Measurements from ENCODE around the gene CDK5RAP3. TPM values are rescaled to one million over a fixed set of nuclear protein-coding genes. Genes with fewer than 3 reads are reported as not detected.
A peak's percentile ranks its signal among the peaks of the same experiment; 100 is the strongest.

The CDK5RAP3 gene
- polyA plus RNA-seq, 1 of the 3 experiments (the other 2 are of a cell fraction): 208 TPM

DNA sequence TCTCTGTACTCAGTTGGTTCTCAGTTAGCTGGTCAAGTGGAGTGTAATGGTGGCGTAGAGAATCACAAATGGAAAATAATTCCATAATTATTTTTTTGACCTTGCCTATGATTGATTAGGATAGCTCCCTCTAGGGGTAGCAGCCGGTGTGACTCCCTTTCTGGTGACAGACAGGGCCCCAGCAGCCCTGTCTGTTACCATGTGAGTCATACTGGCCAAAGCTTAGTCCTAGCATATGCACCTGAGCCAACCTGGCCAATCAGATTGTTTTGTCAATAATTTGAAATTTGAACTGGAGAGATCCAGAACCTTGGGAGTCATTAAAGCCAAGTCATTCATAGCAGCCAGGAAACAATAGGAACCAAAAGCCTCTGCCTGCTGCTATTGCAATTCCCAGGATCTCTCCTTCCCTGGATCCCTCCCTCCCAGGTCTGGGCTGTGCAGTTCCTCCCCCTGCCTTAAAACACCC, 23.9 kb upstream of the CDK5RAP3 start:
- CTCF ChIA-PET: interaction anchor here (0.6 to 41.6 kb wide), 37 partner anchors 9 to 1487 kb away, joined by 3 to 1216 read pairs (median 4); partner anchors contain the start of genes CBX1, CDK5RAP3, LRRC46 and MRPL10
- TF ChIP-seq FOSL2 (IDR thresholded peaks at IDR 0.05; ENCODE audit: borderline replicate concordance, low read depth): peak; percentile 77
- TF ChIP-seq NFIC (IDR thresholded peaks at IDR 0.05; ENCODE audit: borderline replicate concordance): no peak
- TF ChIP-seq, protein P1, sequence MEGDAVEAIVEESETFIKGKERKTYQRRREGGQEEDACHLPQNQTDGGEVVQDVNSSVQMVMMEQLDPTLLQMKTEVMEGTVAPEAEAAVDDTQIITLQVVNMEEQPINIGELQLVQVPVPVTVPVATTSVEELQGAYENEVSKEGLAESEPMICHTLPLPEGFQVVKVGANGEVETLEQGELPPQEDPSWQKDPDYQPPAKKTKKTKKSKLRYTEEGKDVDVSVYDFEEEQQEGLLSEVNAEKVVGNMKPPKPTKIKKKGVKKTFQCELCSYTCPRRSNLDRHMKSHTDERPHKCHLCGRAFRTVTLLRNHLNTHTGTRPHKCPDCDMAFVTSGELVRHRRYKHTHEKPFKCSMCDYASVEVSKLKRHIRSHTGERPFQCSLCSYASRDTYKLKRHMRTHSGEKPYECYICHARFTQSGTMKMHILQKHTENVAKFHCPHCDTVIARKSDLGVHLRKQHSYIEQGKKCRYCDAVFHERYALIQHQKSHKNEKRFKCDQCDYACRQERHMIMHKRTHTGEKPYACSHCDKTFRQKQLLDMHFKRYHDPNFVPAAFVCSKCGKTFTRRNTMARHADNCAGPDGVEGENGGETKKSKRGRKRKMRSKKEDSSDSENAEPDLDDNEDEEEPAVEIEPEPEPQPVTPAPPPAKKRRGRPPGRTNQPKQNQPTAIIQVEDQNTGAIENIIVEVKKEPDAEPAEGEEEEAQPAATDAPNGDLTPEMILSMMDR (IDR thresholded peaks at IDR 0.05): peak; percentile 99
- peak; percentile 37 for TF ChIP-seq SMC3 (IDR thresholded peaks at IDR 0.05; ENCODE audit: low read depth, low read length)
- peak; percentile 61 for TF ChIP-seq MAX (IDR thresholded peaks at IDR 0.05; ENCODE audit: low read depth)
- no peak for TF ChIP-seq TAF1 (IDR thresholded peaks at IDR 0.05; ENCODE audit: borderline replicate concordance, low read depth, low read length)
- peak; percentile 84; the same call in 1 of the 2 replicates for TF ChIP-seq SIN3A (IDR thresholded peaks at IDR 0.05; ENCODE audit: borderline replicate concordance, low read depth, low read length)
- no peak for TF ChIP-seq USF2 (IDR thresholded peaks at IDR 0.05; ENCODE audit: borderline replicate concordance, low read depth, low read length)
- TF ChIP-seq, protein P2, sequence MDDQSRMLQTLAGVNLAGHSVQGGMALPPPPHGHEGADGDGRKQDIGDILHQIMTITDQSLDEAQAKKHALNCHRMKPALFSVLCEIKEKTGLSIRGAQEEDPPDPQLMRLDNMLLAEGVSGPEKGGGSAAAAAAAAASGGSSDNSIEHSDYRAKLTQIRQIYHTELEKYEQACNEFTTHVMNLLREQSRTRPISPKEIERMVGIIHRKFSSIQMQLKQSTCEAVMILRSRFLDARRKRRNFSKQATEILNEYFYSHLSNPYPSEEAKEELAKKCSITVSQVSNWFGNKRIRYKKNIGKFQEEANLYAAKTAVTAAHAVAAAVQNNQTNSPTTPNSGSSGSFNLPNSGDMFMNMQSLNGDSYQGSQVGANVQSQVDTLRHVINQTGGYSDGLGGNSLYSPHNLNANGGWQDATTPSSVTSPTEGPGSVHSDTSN (IDR thresholded peaks at IDR 0.05): peak; percentile 93
- TF ChIP-seq MXI1 (IDR thresholded peaks at IDR 0.05; ENCODE audit: low read depth, low read length): peak; percentile 92
- no peak for TF ChIP-seq ELF1 (IDR thresholded peaks at IDR 0.05)
- peak; percentile 66; the same call in 1 of the 2 replicates for TF ChIP-seq JUND (IDR thresholded peaks at IDR 0.05)
- peak; percentile 50 for TF ChIP-seq RAD21 (IDR thresholded peaks at IDR 0.05; ENCODE audit: low read length)
- peak; percentile 13; the same call in 1 of the 2 replicates for TF ChIP-seq POLR2AphosphoS5 (IDR thresholded peaks at IDR 0.05; ENCODE audit: low read depth, low read length)
- 0 out of 2 replicates have a peak, but pooled peaks have one; percentile 48 for TF ChIP-seq RFX5 (IDR thresholded peaks at IDR 0.05; ENCODE audit: low read length)
- TF ChIP-seq, protein P3, sequence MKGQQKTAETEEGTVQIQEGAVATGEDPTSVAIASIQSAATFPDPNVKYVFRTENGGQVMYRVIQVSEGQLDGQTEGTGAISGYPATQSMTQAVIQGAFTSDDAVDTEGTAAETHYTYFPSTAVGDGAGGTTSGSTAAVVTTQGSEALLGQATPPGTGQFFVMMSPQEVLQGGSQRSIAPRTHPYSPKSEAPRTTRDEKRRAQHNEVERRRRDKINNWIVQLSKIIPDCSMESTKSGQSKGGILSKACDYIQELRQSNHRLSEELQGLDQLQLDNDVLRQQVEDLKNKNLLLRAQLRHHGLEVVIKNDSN (IDR thresholded peaks at IDR 0.05; ENCODE audit: borderline replicate concordance, low read depth): peak; percentile 54; the same call in 1 of the 2 replicates
- TF ChIP-seq FOXM1 (IDR thresholded peaks at IDR 0.05; ENCODE audit: low read depth): 0 out of 2 replicates have a peak, but pooled peaks have one; percentile 34
- peak; percentile 22 for TF ChIP-seq CHD2 (IDR thresholded peaks at IDR 0.05; ENCODE audit: low read length, partially characterized antibody)
- no peaks in the 10 kb centered on the region for H4K20me1 ChIP-seq (ENCODE audit: insufficient read depth)
- DNase-seq: peak; percentile 86
- no peaks in the 10 kb centered on the region for H3K9me2 ChIP-seq
- POLR2A ChIA-PET: interaction anchor here (0.5 to 1.8 kb wide), 2 partner anchors 9 to 24 kb away, joined by 3 to 8 read pairs; partner anchors contain the start of gene CDK5RAP3
- WGBS (ENCODE audit: low lambda C conversion rate): 11% methylated on average over 2 of the region's 2 CpGs
- H3K9me3 ChIP-seq: no peaks in the 10 kb centered on the region
- H3K36me3 ChIP-seq (replicated peaks in 1 of 2; ENCODE audit: control insufficient read depth in 1 of 2, insufficient read depth in 2 of 2, low read length in 1 of 2): peaks cover 3 to 34% of the 10 kb centered on the region in 2 experiments
- no peak overlapping the region for H2AFZ ChIP-seq (ENCODE audit: low read depth)
- peaks cover 11 to 16% of the 10 kb centered on the region in 2 experiments for H3K4me1 ChIP-seq (ENCODE audit: control insufficient read depth in 1 of 2, insufficient read depth in 2 of 2, low read depth in 1 of 2, low read length in 1 of 2)
- no peak overlapping the region; a peak in 1 of 4 replicates for H3K4me3 ChIP-seq (ENCODE audit: low read depth in 2 of 2, low read length in 1 of 2)
- H3F3A ChIP-seq (replicated peaks; ENCODE audit: insufficient read depth): peaks cover 14% of the 10 kb centered on the region
- peaks cover 11% of the 10 kb centered on the region; the same call in 1 of the 2 replicates for H3K79me2 ChIP-seq (ENCODE audit: insufficient read depth)
- no peak overlapping the region for H3K4me2 ChIP-seq
- H3K27ac ChIP-seq (ENCODE audit: low read depth in 2 of 2, low read length in 1 of 2): peak overlapping the region in 1 of 2 experiments; percentile 7; a peak in 1 of 4 replicates
- no peaks in the 10 kb centered on the region for H3K27me3 ChIP-seq (ENCODE audit: insufficient read depth)
- H3K9ac ChIP-seq: no peak overlapping the region

All from SK-N-SH (cell line).